GM19043 (cell line): Measurements from ENCODE around the gene FAM118A.
A peak's percentile ranks its signal among the peaks of the same experiment; 100 is the strongest.
"Not testable (repeated sequence)": the region's sequence is repeated elsewhere in the genome, so short reads cannot be mapped to it uniquely, and the experiment has no call there.

Experiments used
- ATAC-seq: cut with Tn5 transposase; IDR thresholded peaks from one replicate; pipeline ENCODE4 v1.9.1; 2021; ENCODE audit warnings: low read depth; ENCODE audit not compliant: unreplicated experiment

FAM118A gene

GRCh38 chr22:45309422-45310227, at the start of gene FAM118A:
FAM118A (plus strand) TSS chr22:45309934; CDS start chr22:45322380, 12,446 bp downstream.
- ATAC-seq, result peak; percentile 80

- not testable (repeated sequence) for ATAC-seq
These were observed 49.4 kb upstream of the FAM118A start for GRCh38 chr22:45260395-45260759.

- no peak for ATAC-seq
These were observed 48.2 kb upstream of the FAM118A start for GRCh38 chr22:45261407-45262088.

DNA sequence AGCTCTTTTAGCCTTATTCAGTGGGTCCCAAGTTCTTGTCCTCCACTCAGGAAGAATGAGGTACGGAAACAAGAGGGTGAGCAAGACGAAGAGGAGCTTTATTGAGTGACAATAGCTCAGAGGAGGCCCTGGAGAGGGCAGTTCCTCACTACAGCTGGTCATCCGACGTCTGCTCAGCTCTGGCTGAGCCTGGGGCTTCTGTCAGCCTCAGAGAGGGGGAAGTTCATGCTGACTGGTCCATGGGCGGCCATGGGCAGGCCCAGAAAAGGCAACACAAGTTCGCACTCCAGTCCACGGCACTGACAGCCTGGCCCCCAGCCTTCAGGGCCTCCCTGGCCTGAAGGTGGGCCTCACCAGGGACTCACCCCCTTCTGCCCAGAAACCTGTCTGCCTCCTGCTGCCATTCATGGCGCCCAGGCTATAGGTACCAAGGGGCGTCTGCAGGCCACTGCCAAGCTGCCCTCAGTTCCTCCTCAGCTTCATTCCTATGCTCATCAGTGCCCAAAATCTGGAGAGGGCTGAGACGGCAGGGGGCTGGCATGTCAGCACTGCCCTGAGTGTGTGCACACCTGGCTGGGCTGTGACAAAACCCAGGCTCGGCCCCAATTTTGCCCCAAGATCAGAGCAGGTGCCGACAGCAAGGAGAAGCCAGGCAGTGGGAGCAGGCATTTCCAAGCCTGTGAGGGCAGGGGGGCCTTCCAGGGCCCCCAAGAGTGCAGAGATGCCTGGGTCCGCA, 47.4 kb upstream of the FAM118A start:
- no peak for ATAC-seq

GRCh38 chr22:45262931-45263462, 46.7 kb upstream of the FAM118A start:
- ATAC-seq, result no peak

- ATAC-seq, result peak; percentile 76
These were observed 46.1 kb upstream of the FAM118A start for GRCh38 chr22:45263463-45264269.

DNA sequence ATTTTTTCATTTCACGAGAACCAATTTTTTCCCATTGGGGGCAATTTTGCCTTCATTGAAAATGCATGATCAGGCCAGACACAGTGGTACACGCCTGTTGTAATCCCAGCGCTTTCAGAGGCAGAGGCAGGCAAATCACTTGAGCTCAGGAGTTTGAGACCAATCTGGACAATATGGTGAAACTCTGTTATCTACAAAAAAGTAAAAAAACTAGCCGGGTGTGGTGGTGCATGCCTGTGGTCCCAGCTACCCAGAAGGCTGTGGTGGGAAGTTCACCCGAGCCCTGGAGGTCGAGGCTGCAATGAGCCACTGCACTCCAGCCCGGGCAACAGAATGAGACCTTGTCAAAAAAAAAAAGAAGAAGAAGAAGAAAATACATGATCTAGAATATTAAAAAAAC, 44.2 kb upstream of the FAM118A start:
- ATAC-seq, result no peak

DNA sequence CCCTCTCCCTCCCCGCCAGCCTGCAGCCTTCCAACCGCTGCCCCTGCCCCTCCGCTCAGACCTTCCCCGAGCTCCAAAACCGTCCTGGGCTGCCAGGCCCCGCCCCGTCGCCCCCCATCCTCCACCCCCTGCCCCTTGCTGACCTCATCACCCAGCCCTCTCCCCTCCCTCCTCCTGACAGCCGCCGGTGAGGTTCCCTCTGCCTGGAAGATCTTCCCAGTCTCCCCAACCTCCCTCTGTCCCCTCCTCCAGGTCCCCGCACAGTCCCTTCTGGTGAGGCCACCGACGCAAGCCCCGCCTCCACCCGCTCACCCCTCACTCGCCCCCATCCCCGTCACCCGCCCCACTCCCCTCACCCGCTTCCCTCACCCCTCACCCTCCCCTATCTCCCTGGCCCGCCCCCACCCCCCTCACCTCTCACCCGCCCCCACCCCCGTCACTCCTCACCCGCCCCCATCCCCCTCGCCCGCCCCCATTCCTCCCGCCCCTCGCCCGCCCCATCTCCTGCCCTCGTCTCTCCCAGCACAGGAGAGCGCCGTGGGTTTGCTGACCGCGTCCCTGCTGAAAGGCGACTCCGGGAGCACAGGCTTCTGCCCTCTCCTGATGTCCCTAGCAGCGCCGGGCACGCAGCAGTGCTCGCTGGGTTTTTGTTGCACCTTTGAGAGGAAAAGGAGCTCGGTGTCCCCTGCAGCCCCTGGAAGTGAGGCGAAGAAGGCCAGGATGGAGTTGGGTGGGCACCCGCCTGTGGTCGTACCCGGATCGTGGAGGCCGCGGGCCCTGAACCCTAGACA, 41.4 kb upstream of the FAM118A start:
- no peak for ATAC-seq

GRCh38 chr22:45268958-45269844, 40.5 kb upstream of the FAM118A start:
- no peak for ATAC-seq

- no peak for ATAC-seq
These were observed 39.4 kb upstream of the FAM118A start for GRCh38 chr22:45270095-45271020.

DNA sequence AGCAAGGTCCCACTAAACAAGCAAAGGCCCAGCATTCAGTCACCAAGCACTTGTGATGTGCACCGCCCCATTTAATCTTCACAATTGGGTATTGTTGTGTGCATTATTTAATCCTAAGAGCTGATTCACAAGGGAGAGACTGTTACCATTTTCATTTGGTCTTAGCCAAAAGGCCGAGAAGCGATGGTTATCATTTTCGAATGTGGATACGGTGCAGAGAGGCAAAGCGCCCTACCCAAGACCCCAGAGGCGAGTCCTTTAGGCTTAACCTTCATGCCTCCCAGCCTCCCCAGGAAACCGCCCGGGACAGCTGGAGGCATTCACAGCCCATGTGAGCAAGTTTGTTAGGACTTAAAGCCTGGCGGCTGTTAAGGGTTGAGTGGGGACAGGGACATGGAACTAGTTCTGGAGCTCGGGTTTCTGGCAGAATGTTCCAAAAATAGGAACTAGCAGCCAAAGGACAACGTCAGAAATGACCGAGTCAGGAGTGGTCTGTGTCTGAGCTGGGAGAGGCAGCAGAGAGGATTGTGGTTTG, 38.0 kb upstream of the FAM118A start:
- no peak for ATAC-seq

DNA sequence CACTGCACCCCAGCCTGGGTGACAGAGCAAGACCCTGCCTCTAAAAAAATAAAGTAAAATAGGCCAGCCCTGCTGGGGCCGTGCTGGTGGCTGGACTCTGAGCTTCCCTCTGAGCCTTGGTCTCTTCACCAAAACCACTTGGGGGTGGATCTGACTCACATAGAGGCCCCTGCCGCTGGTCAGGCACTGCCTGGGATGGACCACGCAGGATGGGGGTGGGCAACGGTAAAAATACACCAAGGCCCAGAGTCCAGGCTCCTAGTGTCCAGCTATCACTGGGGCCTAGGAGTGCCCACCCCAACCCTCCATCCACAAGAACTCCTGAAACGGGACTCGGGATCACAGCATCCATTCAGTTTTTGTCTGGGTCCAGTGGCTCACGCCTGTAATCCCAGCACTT, 37.2 kb upstream of the FAM118A start:
- no peak for ATAC-seq

DNA sequence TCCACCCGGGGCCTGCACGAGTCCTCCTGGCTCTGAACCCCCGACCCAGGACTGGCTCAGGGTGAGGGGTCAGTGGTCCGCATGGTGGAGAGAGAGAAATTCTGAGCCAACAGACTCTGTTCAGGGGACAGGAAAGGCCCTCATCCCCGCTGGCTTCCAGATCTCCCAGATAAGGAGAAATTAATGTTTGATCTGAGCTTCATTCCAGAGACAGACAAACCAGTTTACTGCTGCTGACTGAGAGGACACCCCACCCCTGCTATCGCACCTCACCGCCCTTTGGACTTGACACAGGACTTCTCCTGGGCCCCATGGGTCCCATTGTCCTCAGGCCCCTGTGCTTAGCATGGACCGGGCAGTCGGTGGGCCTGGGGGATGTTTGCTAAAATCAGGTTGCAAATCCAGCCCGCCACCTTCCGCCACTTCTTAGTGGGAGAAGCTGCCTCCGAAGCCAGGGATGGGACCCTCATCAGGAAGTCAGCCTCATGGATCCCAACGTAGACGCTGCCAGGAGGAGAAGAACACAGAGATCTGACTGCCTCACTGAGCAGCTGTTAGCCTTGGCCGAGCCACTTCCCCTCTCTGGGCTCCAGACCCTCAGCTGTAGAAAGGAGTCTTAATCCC, 36.2 kb upstream of the FAM118A start:
- ATAC-seq, result no peak

GRCh38 chr22:45276507-45277105, 33.1 kb upstream of the FAM118A start:
- no peak for ATAC-seq

DNA sequence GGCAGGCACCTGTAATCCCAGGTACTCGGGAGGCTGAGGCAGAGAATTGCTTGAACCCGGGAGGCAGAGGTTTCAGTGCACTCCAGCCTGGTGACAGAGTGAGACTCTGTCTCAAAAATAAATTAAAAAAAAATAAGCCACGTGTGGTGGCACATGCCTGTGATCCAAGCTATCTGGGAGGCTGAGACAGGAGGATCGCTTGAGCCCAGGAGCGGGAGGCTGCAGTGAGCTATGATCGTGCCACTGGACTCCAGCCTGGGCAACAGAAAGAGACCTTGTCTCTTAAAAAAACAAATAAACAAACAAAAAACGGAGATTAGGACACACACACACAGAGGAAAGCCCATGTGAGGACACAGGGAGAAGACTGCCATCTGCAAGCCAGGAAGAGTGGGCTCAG, 32.0 kb upstream of the FAM118A start:
- ATAC-seq, result not testable (repeated sequence)

- ATAC-seq, result no peak
These were observed 31.6 kb upstream of the FAM118A start for GRCh38 chr22:45278125-45278524.
